Measurements from ENCODE around the gene RTP5.

RTP5 gene

DNA sequence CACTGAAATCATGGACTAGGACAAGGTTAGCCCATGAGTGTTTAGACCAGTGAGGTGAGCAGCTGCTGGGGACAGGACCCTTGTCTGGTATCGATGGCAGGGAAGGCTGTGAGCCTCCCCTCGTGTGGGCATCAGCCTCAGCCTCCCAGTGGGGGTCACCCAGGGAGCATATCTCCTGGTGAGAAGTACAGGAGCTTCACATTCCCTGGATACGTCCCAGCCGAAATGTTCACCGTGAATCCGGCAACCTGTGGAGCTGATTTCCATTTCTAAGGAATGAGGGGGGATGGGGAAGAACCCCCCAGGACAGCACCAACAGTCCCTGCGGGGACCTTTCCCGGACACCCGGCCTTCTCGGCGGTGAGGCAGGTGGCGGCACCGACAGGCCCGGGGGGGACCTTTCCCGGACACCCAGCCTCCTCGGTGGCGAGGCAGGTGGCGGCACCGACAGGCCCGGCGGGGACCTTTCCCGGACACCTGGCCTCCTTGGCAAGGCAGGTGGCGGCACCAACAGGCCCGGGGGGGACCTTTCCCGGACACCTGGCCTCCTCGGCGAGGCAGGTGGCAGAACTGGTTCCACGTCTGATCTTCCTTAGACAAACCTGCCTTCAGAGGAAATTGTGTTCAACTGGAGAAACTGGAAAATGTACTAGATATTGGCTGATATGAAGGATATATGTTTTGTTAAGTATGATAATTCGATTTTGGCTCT lies 21.2 kb downstream of the RTP5 start:
- FAIRE-seq, result no peak

DNA sequence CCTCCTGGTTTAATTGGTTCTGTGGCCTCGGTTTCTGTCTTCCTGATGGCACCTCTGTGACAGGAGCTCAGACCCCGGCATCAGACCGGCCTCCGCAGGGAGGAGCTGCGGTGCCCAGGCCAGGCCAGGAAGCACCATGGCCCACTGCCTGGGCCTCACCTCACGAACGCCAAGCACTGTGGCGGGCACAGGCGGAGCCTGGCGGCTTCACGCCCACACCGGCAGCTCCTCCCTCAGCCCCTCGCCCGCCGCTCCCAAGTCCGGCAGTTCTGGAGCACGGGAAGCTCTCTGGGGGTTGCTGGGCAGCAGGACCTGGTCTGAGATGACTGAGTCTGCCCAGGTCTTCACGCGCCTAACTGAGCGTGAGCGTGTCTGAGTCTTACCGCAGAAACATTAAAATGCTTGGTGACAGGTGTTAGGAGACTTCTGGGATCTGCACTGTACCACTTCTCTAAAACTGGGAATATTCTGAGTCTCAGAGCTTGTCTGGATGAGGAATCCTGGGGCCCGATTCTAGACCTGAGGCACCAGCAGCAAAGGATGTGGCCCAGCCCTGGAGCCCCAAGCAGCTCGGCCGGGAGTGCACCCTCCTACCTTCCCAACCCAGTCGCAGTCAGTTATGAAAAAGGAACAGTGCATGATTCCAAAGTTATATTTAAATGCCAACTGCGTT lies 21.9 kb downstream of the RTP5 start:
- FAIRE-seq, result no peak

DNA sequence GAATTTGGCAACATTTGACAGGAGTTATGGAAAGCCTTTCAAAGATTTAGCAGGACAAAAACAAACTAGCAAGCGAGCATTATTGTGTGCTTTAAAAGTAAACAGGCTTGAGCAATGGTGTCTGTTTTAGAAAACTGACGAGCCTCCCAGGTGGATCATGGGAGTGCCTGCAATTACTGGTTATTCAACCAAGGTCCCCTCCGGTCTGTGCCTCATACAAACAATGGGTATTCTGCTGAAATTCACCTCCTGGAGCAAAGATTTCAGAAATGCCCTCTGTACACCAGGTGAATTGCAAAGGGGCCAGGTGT lies 22.4 kb downstream of the RTP5 start:
- no peak for FAIRE-seq

DNA sequence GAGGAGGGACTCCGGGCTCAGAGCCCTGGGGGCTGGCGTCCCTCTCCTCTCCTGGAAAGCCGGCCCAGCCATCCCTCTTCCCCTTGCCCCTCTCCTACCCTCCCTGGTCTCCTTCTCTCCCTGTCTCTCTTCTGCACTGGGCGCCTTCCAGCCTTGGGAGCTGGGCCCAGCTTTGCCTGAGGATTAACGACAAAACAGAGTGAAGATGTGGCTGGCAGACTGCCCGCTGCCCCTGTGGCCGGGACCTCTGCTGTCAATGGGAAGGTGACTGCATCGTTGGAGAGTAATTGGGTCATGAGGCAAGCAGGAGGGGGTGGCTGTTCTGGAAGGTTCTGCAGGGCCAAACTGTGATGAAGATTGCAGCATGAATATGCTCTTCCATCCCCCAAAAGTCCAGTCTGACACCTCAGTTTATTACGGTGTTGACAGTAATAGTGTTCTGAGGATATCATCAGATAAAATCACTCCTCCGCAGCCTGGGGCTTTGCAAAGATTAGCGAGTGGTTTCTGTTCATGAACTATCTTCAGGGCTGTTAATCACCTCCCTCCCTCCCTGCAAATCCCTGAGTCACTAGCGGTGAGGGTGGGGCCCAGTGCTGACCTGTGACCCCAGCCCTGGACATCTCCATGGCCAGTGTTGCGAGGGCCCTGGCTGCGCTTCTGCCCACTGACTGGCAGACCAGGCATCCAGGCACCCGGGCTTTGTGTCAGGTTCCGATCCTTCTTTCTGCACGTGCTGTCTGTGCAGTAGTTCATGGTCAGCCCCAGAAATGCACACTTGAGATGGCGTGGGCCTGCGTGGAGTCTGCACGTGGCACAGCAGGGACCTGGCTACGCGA lies 23.0 kb downstream of the RTP5 start:
- FAIRE-seq, result no peak

DNA sequence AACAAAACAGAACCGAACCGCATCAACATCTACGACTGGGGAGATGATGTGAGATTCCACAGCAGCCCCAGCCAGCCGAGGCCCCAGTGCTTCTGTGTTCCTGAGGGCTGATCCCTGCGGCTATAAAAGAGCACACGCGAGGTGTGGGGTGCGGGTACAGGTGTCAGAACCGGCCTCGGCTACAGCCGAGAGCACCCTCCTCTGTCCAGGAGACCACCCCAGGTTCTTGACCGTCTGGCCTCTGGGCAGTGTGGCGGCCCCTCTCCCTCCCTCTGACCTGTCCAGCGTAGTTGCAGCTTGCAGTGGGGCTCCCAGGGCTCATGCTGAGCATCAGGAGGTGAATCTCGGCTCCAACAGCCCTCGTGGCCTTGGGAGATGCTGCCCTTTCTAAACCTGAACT lies 23.7 kb downstream of the RTP5 start:
- FAIRE-seq, result no peak

DNA sequence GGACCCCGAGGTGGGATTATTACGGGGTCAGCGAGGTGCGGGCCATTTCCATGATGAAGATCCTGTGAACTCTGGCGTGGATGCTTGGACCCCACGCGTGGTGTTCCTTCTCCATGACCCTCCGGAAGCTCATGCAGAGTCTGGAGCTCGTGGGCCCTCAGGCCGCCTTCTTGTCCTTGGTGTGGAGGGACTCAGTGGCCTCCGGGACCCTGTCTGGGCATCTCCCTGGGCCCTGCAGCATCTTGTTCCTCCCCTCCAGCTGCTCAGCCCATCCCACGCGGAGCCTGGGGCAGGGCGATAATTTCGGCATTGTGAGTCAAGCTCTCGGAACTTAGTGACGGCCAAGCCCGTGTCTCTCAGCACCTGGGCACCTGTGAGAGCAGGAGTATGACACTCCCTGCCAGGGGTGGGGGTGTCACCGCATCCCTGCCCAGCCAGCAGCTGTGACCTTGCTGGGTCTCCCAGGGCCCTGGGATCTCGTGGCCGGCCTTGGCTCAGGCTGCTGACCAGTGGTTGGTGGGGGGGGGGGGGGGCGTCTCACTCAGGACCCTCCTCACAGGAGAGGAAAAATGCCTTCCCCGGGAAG lies 24.6 kb downstream of the RTP5 start:
- FAIRE-seq, result no peak

DNA sequence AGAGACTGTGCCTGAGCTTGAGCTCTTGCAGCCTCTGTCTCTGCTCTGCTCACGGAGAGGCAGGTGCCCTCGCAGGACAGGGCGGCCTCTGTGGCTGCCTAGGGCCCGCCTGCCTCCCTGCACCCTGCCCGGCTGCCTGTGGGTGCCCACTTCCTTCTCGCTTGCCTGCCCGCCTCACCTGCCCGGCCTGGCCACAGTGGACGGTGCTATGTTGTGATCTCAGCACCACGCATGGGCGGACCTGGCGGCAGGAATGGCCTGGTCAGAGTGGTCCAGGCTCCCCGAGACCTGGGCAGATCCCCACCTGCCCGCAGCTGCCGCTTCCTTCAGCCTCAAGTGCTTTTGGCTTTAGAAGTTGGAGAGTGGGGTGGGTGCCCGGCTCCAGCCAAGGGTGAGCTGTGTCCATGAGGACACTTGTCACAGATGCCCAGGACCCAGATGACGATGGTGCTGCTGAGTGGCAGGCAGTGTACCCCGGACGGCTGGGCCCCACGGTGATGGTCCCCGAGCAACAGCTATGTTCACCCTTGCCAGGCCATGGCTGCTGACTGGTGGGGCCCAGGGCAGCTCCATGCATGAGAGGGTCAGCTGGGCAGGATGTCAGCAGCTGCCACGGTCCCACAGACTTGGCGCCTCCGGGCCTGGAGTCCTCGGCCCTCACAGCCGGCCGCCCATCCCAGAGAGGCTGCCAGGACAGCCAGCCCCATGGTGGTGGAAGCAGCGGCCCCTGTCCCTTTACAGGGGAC lies 25.3 kb downstream of the RTP5 start:
- FAIRE-seq, result no peak

DNA sequence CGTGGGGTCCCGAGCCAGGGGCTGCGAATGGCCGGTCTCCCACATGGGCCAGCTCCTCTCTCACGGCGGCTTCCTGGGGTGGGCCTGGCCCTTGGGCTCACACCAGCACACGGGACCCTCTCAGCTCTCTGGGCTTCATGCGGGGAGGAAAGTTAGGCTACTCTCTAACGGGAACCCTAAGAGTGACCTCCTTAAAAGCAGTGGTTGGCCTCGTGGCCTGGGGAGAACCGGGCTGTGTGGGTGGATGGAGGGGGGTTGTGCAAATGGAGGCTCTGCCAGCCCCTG lies 25.8 kb downstream of the RTP5 start:
- no peak for FAIRE-seq

DNA sequence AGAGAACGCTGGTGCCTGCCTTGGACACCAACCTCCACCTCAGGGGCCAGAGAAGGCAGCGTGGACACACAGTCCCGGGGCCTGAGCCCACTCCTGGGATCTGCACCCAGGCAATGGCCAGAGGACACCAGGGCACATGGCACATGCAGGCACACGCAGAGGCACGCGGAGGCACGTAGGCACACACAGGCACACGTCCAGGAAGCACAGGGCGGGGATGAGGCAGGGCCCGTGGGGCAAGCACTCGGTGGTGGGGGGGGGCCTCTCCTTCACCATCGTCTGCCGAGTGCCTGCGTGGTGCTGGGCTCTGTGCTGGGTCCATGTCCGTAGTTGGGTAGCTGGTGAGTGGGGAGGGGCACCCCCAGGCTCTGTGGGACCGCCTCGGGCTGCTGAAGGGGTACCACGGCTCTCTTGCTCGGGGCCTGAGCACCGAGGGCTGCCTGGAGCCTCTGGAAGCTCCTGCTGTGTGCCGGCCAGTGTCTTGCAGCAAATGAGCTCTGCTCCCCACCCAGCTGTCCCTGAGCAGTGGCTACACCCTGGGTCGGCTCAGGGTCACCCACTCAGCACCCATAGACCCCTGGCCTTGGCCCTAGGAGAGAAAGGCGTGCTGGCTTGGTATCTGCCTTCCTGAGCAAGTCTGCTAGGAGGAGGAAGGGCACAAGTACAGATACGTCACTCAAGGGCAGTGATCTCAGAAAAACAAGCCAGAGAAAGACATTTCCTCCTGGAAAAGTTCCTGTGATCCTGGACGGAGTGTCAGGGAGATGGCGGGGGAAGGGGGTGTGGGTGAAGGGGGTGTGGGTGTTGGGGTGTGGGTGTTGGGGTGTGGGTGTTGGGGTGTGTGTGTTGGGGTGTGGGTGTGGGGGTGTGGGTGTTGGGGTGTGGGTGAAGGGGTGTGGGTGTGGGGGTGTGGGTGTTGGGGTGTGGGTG lies 26.4 kb downstream of the RTP5 start:
- FAIRE-seq, result no peak

DNA sequence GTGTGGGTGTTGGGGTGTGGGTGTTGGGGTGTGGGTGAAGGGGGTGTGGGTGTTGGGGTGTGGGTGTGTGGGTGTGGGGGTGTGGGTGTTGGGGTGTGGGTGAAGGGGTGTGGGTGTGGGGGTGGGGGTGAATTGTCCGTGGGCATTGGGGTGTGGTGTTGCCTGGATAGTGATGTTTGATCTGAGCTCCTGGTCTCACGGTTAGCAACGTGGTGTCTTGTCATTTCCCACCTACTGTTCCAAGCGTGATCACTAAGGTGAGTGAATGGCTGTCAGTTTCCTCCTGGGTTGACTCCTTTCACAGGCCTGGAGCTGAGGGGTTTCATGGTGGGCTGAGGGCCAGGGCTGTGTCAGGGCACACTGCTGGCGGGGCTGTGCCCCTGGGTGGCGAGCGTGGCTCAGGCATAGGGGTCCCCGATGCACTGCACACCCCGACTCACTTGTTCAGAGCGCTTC lies 27.2 kb downstream of the RTP5 start:
- no peak for FAIRE-seq

DNA sequence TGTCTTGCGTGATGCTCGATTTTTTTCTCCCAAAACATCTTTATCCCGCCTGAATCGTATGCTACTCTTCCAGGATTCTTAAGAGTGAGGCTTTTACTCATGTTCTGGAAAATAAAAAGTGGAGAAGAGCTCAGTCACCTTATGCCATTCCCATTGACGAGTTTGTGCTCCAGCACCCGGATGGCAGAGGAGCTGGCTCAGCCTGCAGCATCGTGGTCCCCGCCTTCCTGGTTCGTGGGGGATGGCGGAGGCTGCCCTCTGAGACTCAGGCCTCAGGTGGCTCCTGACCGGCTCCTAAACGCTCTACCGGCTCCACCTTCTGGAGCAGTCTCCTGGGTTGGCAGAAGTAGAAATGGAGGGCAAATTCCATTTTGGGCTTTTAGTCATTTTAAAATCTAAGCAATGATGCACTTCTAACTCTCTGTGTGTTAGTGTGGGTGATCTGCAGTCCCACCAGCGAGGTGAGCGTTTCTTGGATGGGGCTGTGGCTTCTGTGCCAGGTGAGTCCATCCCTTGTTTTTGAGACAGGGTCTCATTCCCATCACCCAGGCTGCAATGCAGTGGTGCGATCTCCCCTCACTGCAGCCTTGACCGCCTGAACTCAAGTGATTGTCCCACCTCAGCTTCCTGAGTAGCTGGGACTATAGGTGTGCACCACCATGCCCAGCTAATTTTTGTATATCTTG lies 27.8 kb downstream of the RTP5 start:
- no peak for FAIRE-seq

DNA sequence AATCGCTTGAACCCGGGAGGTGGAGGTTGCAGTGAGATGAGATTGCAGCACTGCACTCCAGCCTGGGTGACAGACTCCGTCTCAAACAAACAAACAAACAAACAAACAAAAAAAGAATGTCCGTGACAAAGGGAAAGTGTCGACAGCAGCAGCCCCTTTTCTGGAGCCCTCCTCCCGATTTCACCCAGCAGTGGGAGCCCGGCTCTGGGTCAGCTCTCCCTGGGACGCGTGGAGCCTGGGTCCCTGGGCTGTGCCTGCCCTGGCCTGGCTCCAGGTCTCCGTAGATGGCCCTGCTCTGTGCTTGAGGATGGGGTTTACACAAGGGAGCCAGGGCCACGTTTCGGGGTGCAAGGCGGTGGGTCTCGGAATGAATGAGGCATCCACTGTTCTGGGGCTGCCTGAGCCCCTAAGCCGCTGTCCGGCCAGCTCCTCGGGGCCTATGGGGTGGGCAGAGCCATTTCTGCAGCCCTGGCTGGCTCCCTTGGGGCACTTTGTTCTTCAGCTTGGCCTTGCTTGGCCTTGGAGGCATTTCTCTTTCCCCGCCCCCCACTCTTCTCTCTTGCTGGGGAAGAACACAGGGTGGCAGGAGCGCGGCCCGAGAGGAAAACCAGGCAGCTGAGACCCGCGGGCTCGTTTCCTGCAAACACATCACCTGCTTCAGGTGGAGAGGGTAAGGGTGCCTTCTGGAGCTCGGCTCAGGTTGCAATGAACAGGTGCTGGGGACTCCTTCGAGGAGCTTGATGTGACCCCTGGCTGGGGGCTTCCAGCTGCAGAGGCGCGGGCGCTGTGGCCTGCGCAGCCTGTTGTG lies 29.1 kb downstream of the RTP5 start:
- no peak for FAIRE-seq

DNA sequence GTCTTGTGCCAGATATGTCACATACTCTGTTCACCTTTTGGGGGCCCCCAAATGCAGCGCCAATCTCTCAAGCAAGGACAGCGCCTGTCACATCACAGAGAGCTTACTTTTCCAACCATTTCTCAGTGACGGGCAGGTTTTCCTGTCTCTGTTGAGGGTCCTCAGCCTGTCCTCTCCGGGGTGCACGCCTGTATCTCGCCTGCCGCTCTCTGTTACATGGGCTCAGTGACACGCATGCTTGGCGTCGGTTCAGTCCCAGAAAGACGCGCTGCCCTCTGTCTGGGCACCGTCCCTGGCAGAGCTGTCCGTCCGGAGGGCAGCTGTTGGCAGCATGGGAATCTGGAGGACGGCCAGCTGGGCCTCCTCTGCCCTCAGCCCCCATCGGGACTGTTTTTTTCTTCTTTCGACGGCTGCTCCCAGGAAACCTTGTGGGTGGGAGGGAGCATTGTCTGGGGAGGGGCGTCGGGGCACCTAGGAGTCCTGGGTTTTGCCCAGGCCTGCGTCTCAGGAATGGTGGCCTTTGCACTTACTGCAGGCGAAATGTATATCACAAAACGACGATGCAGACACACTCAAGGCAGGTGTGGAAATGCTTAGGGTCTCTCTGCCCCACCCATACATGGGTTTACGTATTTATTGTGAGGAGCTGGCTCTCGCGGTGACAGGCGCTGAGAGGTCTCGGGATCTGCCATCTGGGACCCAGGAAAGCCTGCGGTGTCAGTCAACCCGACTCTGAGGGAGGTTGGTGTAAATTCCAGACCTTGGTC lies 30.9 kb downstream of the RTP5 start:
- FAIRE-seq, result no peak

DNA sequence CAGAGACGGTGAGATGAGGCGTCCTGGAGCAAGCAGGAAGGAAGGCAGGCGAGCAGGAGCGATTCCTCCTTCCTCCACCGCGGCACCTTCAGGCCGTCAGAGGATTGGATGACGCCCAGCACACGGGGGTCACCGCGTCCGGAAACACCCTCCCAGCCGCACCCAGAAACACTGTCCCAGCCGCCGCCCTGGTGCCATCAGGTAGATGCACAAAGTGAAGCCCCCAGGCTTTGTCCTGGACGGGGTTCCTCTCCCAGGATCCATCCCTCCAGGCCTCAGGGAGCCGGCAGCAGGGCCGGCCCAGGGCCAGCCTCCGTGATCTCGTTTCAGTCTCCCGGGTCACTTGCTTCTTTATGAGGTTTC lies 31.5 kb downstream of the RTP5 start:
- no peak for FAIRE-seq

DNA sequence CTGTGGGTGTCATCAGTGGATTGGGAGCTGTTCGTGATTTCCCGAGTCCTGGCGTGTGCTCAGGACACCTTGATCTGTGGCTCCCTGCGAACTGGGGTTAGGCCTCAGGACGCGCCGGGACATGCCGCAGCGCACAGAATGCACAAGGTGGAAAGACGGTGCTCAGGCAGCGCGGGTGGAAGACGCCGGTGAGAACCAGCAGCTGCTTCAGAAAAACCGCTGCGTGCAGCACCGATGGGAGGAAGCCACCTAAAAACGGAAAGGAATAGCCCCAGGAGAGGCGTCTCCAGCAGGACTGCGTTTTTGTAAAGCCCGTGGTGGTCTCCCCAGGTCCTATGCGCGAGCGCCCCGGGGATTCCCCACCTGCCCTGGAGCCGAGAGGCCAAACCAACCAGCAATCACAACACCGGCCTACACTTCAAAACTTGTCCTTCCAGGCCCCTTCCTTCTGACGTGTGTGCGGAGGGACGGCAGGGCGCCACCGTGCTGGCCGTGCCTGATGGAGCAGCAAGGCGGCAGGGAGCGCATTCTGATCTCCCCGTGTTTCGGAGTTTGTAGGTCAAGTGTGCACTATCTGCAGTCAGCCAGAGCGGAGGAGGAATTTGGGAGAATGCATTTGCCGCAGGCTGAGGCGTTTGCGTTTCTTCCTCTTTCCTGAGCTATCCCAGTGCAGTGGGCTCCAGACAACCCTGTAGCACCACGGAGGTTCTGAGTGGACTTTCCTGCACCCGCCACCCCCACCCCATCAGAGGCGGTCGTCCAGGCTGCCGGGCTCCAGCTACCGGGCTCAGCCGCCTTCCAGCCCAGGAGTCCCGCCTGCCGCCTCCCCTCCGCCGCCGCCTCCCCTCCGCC lies 32.2 kb downstream of the RTP5 start:
- no peak for FAIRE-seq

DNA sequence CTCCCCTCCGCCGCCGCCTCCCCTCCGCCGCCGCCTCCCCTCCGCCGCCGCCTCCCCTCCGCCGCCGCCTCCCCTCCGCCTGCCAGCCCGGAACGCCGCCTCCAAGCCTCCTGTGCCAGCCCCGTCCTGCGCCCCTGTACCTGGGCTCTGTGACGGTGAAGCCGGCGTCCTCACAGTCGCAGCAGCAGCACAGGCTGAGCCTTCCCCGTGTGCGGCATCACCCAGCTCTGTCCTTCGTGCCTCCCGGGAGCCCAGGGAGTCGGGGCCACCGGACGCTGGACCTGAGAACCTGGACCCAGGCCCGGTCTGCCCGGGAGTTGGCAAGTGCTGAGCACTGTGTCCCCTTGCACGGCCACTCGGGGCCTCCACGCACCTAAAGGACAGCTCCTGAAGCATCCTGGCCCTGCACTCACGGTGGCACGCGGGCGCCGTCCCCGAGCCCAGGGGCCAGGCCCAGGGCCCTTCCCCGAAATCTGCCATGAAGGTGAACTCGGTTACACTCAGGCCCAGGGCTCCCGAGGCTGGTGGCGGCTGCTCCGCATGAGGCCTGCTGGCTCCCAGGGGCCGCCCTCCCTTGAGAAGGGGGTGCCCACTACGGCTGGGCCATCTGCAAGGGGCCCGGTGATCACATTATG lies 32.9 kb downstream of the RTP5 start:
- FAIRE-seq, result no peak

DNA sequence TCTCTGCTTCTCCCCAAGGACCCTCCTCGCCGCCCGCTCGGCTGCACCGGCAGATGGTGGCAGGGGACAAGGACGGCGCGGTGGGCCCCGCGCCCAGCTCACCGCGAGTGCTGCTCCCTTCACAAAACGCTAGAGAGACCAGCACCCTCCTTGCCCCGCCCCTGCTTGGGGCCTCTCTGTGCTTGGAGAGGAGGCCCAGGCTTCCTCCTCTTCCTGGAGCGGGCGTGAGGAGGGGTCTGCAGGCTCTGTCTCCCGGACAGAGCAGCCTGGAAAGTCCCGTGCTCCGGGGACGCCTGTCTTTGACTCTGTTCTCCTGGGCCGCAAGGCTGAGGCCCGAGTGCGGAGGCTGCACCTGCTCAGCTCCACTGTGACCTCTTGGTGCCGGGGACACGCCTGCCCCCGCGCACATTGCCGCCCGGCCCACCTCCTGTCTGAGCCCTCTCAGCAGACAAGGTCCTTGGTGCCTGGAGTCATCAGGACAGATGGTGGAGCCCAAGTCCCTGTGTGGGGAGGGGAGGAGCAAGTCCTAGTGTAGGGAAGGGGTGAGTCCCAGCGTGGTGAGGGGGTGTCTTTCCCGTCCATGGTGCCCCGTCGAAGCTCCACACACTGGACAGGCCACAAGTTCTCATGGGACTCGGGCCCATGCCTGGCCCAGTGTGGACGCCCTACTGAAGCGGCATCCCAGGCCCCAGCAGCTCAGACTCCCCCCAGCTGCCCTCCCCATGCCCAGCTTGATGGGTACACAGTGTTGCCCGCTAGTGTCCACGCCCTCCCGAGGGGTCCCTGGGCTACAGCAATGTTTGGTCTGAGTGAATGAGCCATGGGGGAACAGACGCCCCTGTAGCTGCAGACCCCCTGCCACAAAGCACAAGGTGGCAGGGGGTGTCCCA lies 33.8 kb downstream of the RTP5 start:
- FAIRE-seq, result no peak
